BJ (cell line): ENCODE data around the gene COL16A1. TPM values are rescaled to one million over a fixed set of nuclear protein-coding genes. Genes with fewer than 3 reads are reported as not detected.
A peak's percentile ranks its signal among the peaks of the same experiment; 100 is the strongest.

ENCODE experiments used
- CTCF ChIA-PET: fragments of 350-600 bp; formaldehyde crosslinking; extraction: SDS; loops from one replicate; lab custom pipeline; 2021; ENCODE audit warnings: antibody characterized with exemption, inconsistent platforms; lab: Yijun Ruan, JAX
- POLR2A ChIA-PET: fragments of 300-600 bp; sonication (Branson Sonifier 250); formaldehyde crosslinking; extraction: SDS; loops from one replicate; lab custom pipeline; 2021; ENCODE audit warnings: antibody characterized with exemption; lab: Charles Lee
- DNase-seq: peaks from one replicate; pipeline ENCODE4 v3.0.0-alpha.2; 2011; ENCODE audit warnings: low read depth
- H3K27me3 ChIP-seq: 2 replicates; pipeline ENCODE4 v1.6.0; 2011; ENCODE audit warnings: low read length; ENCODE audit not compliant: control insufficient read depth, insufficient read depth
- H3K36me3 ChIP-seq: 2 replicates; pipeline ENCODE4 v1.5.1; 2011; ENCODE audit warnings: low read length; ENCODE audit not compliant: control insufficient read depth, insufficient read depth
- H3K4me3 ChIP-seq: 2 replicates; pipeline ENCODE4 v1.5.1; 2011; ENCODE audit warnings: low read depth, mild to moderate bottlenecking, control low read depth, low read length
- CTCF ChIP-seq: IDR thresholded peaks from 2 replicates; pipeline ENCODE4 v1.5.1; 2011; ENCODE audit warnings: low read depth, mild to moderate bottlenecking, control low read depth, inconsistent platforms, low read length, moderate library complexity; ENCODE audit not compliant: insufficient read depth
- polyA plus RNA-seq: library from polyadenylated mRNA; depleted of rRNA; stranded (reverse); fragments of >200 nt; gene quantifications from 2 replicates; pipeline ENCODE4 v1.2.3, GENCODE V29; 2011

Gene COL16A1
- polyA plus RNA-seq, 1 experiment, result 123 TPM

- Histone ChIP-seq H3K27me3 (no peaks in the 10 kb centered on the region), H3K36me3 (peaks cover 3% of the 10 kb centered on the region), H3K4me3 (no peak overlapping the region)
- TF ChIP-seq CTCF, result no peak
- POLR2A ChIA-PET, result no interaction called here
- no peak for DNase-seq
- CTCF ChIA-PET, result interaction anchor here (0.7 to 1.6 kb wide), 5 partner anchors 11 to 150 kb away, joined by 3 to 6 read pairs (median 3); no protein-coding TSS in a partner anchor
Measured at GRCh38 chr1:31639543-31639942, 64.3 kb downstream of the COL16A1 start.

GRCh38 chr1:31637915-31638673 lies 65.7 kb downstream of the COL16A1 start:
- TF ChIP-seq CTCF, result no peak
- DNase-seq, result no peak
- POLR2A ChIA-PET, result no interaction called here
- Histone ChIP-seq H3K36me3 (peaks cover 3% of the 10 kb centered on the region), H3K4me3 (no peak overlapping the region), H3K27me3 (no peaks in the 10 kb centered on the region)
- CTCF ChIA-PET, result interaction anchor here (0.7 to 1.9 kb wide), 6 partner anchors 19 to 243 kb away, joined by 3 to 8 read pairs (median 3); no protein-coding TSS in a partner anchor

- Histone ChIP-seq H3K27me3 (no peaks in the 10 kb centered on the region), H3K36me3 (peaks cover 32% of the 10 kb centered on the region), H3K4me3 (no peak overlapping the region)
- POLR2A ChIA-PET, result no interaction called here
- no peak for DNase-seq
- CTCF ChIA-PET, result interaction anchor here (0.7 to 1.2 kb wide), 4 partner anchors 10 to 65 kb away, joined by 3 read pairs; no protein-coding TSS in a partner anchor
- TF ChIP-seq CTCF, result peak; percentile 63
Measured at GRCh38 chr1:31633117-31633516, 70.7 kb downstream of the COL16A1 start.

- Histone ChIP-seq H3K27me3 (no peaks in the 10 kb centered on the region), H3K36me3 (peaks cover 33% of the 10 kb centered on the region), H3K4me3 (no peak overlapping the region)
- no peak for DNase-seq
- ChIA-PET POLR2A (no interaction called here), CTCF (interaction anchor here (1.1 kb wide), 2 partner anchors 41 to 65 kb away, joined by 3 read pairs; no protein-coding TSS in a partner anchor)
- no peak for TF ChIP-seq CTCF
Measured at GRCh38 chr1:31632649-31633048, 71.2 kb downstream of the COL16A1 start.

- ChIA-PET POLR2A (no interaction called here), CTCF (interaction anchor here (0.9 to 5.6 kb wide), 4 partner anchors 10 to 159 kb away, joined by 3 to 29 read pairs (median 4); no protein-coding TSS in a partner anchor)
- no peak for TF ChIP-seq CTCF
- Histone ChIP-seq H3K27me3 (no peaks in the 10 kb centered on the region), H3K4me3 (no peak overlapping the region), H3K36me3 (peaks cover 32% of the 10 kb centered on the region)
- no peak for DNase-seq
Measured at GRCh38 chr1:31628931-31629556, 74.8 kb downstream of the COL16A1 start.
